Ishikawa (cell line): ENCODE results near the gene SPSB4.

Experiments used
- REST ChIP-seq: IDR thresholded peaks from 2 replicates; pipeline ENCODE4 v1.6.1; 2012; ENCODE audit warnings: low read depth, mild to moderate bottlenecking
- TCF12 ChIP-seq: IDR thresholded peaks from 2 replicates; pipeline ENCODE4 v1.6.1; 2012; ENCODE audit warnings: low read depth

DNA sequence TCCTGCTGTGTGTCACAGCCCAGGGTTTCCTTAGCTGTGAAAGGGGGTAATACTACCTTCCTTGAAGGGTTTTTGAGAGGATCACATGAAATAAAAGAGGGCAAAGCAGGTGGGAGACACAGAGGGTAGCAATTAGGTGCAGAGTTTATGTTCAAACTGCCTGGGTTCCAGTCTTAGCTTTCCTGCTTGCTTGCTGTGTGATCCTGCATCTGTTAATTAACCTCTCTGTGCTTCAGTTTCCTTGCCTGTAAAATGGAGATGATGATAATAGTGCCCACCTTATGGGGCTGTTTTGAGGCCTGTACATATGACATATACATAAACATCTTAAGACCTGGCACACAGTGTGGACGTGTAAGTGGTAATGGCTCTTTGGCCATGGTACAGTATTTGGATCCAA is 35.0 kb downstream of the SPSB4 start:
- TF ChIP-seq TCF12 (no peak), REST (no peak)
